Measurements from ENCODE around the gene PARG.
"Not testable (repeated sequence)": the region's sequence is repeated elsewhere in the genome, so short reads cannot be mapped to it uniquely, and the experiment has no call there.

Gene PARG

DNA sequence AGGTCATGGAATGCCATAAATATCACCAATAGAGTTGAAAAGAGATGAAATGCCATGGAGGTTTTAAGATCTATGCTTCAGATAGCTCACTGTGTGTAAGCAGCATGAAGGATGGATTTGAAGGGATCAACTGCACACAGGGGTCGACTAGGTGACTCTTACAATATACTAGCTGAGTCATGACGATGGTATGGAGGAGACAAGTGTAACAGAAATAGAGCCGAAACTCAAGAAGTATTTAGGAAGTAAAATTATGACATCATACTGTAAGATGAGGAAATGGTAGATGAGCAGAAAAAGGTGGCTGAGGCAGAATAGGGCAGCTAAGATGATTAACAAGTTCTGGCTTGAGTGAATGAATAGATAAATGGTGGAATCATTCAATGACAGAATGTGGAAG is 38.0 kb downstream of the PARG start:
- not testable (repeated sequence) for DNase-seq (ENCODE audit: low read depth in 2 of 2)

DNA sequence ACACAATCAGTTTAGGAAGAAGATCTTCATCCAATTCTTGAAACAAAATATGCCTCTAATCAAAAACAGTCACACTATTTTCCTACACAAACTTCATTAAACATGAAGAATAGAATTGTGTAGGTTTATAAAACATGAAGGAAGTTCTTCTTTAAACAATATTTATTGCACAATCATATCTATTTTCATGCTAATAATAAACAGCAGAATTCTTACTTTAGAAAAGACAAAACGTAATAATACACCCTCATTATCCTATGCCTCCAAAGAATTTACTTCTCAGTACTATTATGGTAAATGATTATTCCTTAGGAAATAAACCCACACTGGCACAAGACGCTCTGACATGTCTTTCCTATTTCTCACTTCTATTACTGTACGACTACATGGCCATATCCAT is 41.4 kb downstream of the PARG start:
- DNase-seq (ENCODE audit: low read depth in 2 of 2): not testable (repeated sequence)

DNA sequence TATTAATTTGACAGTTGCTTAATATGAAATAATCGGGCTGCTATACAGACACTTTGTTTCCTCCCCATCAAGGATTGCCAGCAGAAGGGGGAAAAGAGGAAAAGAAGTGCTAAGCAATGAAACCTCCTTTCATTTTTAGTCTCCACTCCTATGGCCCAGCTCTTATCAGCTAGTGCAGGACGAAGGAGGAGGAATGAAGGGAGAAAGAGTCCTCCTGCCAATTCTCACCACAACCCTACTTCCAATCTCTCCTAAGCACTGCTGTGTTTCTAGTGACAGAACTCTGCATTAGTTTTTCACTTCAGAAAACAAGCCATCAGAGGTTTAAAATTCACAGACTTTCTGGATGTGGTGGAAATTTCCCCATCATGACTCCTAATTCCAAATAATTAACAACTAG is 41.8 kb downstream of the PARG start:
- not testable (repeated sequence) for DNase-seq (ENCODE audit: low read depth in 2 of 2)

DNA sequence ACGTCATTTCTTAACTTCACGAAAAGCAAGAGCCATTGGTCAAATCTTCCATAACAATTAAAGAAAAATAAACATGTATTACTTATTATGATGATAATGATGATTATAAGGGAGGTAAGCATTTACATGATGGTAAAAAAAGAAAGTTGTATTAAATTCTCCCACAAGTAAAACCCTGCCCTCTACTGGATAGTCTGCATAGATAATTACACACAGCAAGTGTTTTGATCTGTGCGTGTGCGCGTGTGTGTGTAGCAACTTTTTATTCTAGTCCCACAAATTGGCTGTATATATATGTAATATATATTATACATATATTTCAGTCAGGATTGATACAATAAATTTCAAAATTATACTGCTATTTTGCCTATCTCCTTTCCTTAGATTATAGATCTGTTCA is 51.8 kb downstream of the PARG start:
- DNase-seq (ENCODE audit: low read depth in 2 of 2): not testable (repeated sequence)

DNA sequence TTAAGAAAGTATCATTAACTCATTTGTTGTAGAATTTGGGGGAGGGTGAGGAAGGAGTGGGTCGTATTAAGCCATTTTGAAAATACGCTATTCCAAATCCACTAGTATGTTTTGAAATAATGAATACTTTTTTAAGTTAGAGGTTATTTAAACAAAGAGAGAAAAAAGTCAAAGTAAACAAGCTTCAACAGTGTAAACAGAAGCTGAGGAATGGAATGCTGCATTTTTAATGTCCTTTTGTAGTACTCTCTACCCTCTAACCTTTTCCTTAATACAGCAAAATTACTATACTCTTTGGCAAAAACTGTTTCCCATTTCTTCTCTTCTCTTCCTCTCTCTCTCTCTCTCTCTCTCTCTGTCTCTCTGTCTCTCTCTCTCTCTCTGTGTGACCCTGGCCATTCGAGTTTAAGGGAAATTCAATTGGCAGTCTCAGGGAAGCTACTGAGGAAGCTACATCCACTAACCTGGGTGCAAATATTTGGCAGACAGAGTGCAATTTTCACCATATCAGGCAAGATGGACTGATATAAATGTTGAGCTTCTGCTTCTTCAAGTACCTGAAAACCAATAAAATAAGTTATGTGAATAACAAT is 57.0 kb downstream of the PARG start:
- not testable (repeated sequence) for DNase-seq (ENCODE audit: low read depth in 2 of 2)

DNA sequence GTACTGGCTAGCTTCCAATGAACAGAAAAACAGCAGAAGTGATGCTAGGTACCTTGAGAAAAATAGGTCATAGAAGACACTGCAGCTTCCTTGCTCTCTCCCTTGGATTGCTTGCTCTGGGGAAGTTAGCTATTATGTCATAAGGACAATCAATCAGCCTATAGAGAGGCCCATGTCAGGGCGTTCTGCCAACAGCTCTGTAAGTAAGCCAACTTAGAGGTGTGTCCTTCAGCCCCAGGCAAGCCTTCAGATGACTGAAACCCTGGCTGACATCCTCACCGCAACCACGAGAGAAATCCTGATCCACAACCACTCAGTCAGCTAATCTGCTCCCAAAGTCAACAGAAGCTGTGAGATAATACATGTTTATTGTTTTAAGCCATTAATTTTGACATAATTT is 58.0 kb downstream of the PARG start:
- not testable (repeated sequence) for DNase-seq (ENCODE audit: low read depth in 2 of 2)

DNA sequence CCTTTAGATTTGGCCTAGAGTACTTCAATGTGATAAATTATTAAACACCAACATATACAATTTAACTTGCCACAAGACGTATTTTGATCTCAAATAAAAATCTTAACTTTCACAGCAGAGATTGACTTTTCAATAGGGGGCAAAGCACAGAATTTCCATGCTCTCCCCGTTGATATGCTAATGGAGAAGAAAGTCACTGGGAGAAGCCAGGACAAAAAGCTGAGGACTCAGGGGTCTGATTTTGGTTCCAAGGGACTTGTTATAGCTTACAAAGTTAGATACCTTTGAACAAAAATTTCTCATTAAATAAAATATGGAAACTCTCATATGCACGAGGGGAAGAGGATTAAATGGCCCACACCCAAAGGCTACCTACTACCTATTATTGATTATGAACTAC is 59.5 kb downstream of the PARG start:
- not testable (repeated sequence) for DNase-seq (ENCODE audit: low read depth in 2 of 2)

DNA sequence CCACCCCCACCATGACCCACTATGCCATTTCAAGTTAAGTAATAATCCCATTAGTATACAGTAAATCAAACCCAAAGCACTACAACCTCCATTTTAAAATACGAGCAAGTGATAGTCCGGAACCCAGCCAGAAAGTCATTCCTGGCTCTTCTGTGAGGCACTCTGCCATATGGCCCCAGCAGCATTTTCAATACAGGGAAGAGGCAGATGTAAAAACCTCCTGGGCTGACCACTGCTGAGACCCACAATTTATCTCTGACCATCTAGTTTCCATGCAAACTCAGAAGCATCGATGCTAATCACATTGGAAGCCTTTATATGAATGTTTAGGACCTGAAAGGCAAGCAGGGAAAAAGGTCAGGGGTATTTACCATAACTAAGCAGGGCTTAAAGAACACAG is 69.1 kb downstream of the PARG start:
- DNase-seq (ENCODE audit: low read depth in 2 of 2): not testable (repeated sequence)

DNA sequence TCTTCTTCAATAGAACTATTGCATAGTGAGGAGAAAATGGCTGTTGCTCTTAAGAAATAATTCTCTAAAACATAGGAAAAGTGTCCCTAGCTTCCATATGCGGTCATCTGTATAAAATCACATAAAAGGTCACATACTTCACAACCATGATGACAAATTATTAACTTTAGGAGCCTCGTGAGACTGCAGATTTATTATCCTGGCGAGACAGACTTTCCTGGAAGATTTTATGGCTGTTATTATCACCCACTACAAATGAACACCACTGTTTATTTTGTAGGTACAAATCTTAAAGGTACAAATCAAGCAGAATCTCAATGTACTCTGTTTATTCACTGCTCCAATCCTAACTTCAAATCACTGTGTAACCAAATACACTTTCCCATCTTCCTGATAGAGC is 70.4 kb downstream of the PARG start:
- not testable (repeated sequence) for DNase-seq (ENCODE audit: low read depth in 2 of 2)

DNA sequence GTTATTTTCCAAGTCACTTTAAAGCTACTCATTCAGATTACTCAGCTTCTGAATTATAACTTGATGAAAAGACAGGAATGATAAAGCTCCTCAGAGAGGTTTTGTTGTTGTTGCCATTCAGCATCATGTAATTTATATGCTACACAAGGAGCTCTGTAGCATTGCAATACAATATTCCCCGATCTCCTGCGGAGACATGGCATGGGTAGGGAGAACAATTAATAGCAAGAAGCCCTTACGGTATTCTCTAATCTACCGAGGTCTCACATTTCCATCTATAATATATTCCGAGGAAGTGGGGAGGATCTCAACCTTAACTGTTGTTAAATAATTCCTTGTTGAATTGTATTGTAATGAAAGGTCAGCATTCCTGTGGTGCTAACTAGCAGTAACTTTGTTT is 81.9 kb downstream of the PARG start:
- DNase-seq (ENCODE audit: low read depth in 2 of 2): not testable (repeated sequence)

DNA sequence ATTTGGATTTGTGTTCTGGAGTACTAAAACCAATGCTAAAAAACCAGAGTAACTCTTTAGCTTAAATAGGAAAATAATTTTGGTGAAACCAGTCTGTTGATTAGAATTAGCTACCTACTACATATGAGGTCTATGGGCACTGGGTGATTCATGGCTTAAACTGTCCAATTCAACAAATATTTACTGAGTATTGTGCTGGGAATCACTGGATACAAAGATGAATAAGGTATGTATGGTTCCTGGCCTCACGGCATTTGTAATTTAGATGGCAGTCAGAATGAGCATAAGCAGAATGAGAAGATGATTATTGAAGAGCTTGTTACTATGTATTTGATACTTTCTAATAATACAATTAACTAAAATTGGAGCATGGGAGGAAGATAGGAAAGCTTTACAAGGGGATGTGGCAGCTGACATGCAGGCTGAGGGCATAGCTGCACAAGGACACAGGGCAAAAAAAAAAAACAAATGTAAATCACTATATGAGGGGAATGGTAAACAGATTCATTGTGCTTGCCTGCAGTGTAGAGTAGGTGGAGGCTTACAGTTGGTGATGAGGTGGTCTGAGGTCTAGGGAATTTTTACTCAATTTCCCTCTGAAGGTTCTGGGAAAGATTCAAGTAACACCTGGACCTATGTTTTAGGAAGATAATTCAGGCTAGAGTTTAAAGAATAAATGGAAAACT is 83.0 kb downstream of the PARG start:
- DNase-seq (ENCODE audit: low read depth in 2 of 2): not testable (repeated sequence)

DNA sequence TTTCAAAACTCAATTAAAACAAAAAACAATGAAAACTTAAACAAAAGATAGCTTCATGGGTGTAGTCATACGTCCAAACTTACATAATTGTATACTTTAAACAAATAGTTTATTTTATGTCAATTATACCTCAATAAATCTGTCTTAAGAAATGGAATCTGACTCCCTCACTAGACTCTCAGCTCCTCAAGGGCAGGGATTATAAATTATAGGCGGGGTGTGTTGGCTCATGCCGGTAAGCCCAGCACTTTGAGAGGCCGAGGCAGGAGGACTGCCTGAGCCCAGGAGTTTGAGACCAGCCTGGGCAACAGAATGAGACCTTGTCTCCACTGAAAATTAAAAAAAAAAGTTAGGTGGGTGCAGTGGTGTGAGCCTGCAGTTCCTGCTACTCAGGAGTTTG is 92.3 kb downstream of the PARG start:
- not testable (repeated sequence) for DNase-seq (ENCODE audit: low read depth in 2 of 2)

DNA sequence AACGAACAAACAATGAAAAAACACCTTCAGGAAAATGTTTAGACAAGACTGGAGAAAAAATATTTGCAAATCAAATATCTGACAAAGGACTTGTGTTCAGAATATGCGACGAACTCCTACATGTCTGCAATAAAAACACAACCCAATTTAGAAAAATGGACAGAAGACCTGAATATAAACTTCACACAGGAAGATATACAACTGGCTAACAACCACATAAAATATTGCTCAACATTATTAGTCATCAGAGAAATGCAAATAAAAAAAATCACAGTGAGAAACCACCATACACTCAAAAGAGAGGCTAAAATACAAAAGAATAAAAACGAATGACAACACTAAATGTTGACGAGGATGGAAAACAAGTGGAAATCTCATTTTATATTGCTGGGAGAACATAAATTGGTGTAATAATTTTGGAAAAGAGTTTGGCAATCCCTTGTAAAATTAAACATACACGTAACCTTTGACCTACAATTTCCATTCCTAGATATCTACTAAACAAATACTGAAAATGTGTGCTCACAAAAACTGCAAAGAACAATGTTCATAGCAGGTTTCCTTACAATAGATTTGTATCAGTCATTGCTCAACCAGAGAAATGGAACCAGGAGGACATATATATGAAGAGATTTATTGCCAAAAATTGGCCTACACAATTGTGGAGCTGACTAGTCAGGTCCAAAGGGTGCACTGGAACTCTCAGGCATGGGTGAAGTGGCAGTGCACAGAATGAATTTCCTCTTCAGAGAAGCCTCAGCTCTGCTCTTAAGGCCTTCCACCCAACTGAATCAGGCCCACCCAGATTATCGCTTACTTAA is 96.8 kb downstream of the PARG start:
- no peak for DNase-seq (ENCODE audit: low read depth in 2 of 2)

DNA sequence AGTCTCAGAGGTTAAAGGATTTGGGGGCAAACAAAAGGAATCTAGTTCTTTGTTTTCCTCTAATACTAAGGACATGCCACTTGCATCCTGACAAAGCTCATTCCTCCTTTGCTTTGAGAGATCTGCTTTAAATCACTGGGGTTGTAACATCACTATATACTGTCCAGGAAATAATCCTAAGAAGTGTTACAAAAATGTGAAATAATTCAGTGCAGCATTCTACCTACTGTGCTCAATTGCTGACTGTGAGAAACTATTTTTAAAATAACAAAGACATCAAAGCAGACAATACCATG is 99.5 kb downstream of the PARG start:
- not testable (repeated sequence) for DNase-seq (ENCODE audit: low read depth in 2 of 2)

DNA sequence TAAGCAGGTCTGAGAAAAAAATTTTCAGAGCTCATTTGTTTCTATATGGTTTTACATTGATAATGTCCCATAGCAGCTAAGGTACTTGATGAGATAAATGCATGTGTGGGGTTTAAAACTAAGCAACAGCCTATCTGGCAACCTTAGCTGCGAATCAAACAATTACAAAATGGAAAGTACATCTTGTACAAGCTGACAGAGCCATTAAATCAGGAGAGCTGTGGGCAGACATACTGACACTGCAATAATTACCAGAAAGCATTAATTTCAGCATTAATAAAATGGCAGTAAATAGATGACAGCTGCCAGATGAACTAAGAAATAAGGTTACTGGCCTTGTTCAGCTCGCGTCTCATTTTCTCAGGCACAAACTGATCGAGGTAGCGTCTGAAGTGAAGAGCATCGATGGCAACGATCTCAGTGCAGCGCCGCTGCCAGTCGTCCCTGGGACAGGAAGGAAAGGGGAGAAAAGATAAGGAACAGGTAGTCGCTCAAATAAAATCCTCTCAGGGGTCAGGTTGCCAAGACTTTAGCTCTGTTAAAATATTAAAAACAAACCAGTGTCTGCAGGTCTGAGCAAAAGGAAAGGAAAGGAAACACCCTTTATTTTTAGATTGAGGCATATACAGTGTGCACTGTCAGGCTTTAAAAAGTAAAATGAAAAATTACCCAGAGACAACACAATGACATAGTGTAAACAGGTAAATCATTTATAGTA is 100.1 kb downstream of the PARG start:
- no peak for DNase-seq (ENCODE audit: low read depth in 2 of 2)

DNA sequence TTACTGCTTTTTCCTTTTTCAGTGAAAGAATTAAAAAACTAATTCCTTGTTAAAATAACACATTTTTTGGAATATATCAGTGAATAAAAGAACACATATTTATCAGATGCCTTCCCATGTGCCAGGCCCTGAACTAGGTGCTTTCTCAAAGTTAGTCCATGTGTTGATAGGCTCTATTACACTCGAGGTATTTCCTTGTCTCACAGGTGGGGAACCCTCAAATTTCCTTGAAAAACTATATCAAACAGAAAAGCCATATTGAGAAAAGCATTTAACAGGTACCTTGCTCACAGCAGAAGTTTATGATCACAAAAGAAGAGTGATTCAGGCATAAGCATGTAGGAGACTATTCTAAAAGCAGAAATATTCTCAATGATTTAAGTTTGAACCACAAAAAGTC is 104.1 kb downstream of the PARG start:
- DNase-seq (ENCODE audit: low read depth in 2 of 2): no peak

DNA sequence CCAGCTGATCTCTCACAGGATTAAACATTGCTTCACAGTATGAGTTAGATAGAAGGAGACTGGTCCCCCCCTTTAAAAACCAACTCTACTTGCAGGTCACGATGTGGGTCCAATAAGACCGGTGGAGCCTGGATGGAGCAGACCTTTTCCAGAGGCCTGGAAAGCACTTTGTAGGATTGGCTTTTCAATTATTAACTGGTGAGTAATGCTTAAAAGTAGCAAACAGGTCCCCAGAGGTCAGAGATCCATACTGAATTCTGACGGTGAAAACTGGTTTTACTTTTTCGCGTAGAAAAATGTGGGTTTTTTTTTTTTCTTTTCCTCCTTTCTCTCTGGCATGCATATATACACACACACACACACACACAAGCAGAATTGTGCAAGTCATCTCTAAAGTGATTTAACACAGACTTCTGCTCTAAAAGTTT is 104.8 kb downstream of the PARG start:
- DNase-seq (ENCODE audit: low read depth in 2 of 2): no peak

DNA sequence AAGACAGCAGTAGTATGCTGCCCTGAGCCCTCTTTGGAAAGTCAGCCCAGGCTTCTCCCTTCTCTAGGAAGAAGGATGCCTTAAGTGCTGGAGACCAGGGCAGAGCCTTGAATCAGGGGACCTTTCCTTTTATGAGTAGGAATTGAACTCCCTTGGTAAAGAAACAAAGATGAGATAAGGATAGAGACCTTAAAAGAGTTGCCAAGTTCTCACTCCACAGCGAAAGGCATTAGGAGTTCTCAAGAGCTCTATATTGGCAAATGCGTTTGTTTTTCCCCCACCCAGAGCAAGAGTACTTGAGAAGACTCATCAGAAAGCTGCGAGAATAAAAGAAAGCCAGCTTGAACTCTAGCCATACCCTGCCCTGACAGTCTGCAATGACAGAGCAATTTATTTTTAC is 106.9 kb downstream of the PARG start:
- no peak for DNase-seq (ENCODE audit: low read depth in 2 of 2)

DNA sequence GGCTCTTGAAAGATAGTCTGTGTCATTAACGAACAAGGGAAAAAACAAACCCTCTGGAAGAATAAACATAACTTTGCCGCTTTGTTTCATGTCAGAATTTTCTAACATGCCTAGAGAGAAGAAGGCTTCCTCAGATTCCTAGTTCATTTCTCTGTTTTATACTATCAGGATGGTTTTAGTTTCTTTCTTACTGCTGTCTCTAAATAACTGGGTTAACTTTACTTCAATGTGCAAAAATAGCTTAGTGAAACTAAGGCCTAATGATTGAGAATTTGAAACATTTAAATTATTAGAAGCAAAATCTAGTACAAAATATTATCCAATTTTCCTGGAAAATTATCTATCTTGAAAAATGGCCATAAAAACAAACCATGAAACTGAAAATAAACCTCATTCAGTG is 107.6 kb downstream of the PARG start:
- DNase-seq (ENCODE audit: low read depth in 2 of 2): no peak

DNA sequence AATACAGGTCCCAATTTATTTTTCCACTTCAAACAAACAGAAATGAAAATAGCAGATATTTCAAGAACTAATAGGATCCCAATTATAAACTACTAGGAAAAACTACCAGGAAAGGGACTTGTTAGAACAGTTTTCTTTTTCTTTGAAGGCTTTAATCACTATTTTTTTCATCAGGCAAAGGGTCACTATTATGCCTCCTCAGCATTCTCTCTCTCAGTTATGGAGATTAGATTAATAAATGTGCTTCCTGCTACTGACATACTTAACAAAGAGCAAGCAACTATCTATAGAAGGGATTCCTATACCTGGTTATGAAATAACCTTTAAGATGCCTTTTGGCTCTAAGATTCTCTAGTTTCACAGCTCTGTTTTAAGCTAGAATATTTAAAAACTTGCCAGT is 108.7 kb downstream of the PARG start:
- DNase-seq (ENCODE audit: low read depth in 2 of 2): no peak

DNA sequence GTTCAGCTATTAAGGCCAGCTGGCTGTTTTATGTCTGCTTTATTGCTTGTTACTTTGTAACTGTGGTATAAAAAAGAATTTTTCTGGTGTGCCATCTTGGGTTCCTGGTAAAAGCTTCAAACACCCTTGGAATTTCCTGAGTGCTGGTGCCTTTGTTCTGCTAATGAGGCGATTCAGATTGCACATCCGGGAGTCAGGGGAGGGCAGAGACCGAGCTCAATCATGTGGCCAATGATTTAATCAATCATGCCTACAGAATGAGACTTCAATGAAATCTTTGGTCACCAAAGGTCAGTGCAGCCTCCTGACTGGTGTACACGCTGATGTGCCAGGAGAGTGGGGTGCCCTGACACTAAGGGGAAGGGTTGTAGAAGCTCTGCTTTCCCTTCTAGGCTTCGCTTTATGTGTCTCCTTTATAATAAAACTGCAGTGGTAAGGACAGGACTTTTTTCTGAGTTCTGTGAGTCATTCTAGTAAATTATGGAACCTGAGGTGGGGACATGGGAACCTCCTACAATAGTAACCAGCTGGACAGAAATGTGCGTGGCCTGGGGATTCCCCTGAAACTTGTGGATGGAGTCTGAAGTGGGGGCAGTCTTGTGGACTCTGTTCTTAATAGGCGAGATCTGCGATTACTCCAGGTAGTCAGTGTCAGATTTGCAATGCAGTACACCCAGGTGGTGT is 110.3 kb downstream of the PARG start:
- no peak for DNase-seq (ENCODE audit: low read depth in 2 of 2)

DNA sequence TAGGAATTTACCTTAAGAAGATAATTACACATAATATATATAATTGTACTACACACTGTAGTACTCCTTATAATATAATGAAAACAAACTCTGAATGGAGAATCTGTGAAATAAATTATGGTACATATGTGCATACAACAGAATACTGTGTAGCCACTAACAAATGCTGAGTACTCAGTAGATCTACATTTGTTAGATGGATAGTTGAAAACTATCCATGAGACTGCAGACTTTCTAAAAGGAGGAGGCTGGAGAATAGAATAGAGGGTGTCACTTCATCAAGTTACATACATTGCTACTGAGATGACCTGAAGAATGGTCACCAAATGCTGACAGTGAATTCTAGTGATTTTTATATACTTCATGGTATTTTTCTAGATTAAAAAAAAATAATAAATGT is 111.0 kb downstream of the PARG start:
- no peak for DNase-seq (ENCODE audit: low read depth in 2 of 2)

Measured in stimulated activated CD4-positive, alpha-beta T cell treated with anti-CD3 and anti-CD28 coated beads, Interleukin-15, amount 100 ng/mL, for 48 hours (primary cell).